Measurements from ENCODE around the gene RYR1.

RYR1 gene

DNA sequence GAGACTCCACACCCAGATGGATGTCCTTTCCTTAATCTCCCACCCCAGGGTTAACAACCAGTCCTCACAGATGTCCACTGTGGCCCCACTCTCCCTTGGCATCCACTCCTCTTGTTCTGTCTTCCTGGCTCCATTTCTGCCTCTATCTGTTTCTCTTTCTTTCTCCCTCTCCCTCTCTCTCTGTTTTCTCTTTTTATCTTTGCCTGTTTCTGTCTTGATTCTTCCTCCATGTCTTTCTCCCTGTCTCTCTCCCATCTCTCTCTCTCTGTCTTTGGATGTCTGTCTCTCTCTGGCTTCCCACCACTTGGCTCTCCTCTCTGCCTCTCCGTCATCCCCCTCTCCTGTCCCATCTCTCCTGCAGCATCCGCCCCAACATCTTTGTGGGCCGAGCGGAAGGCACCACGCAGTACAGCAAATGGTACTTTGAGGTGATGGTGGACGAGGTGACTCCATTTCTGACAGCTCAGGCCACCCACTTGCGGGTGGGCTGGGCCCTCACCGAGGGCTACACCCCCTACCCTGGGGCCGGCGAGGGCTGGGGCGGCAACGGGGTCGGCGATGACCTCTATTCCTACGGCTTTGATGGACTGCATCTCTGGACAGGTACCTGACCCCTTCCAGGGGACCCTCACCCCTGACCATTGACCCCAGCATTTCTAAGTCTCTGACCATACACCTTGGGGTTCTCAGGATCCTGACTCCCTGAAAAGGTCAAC lies 24.4 kb downstream of the RYR1 start:
- no peak for DNase-seq (ENCODE audit: low read depth)
- TF ChIP-seq CTCF (conservative IDR thresholded peaks at IDR 0.05; ENCODE audit: low read length), result no peak
- H3K4me3 ChIP-seq (ENCODE audit: low read length), result no peak overlapping the region

GRCh38 chr19:38458991-38459390 lies 25.5 kb downstream of the RYR1 start:
- TF ChIP-seq CTCF (conservative IDR thresholded peaks at IDR 0.05; ENCODE audit: low read length), result no peak
- DNase-seq (ENCODE audit: low read depth), result no peak
- no peak overlapping the region for H3K4me3 ChIP-seq (ENCODE audit: low read length)

- TF ChIP-seq CTCF (conservative IDR thresholded peaks at IDR 0.05; ENCODE audit: low read length), result no peak
- DNase-seq (ENCODE audit: low read depth), result no peak
- no peak overlapping the region for H3K4me3 ChIP-seq (ENCODE audit: low read length)
These were observed 29.9 kb downstream of the RYR1 start for GRCh38 chr19:38463365-38463764.

- no peak overlapping the region for H3K4me3 ChIP-seq (ENCODE audit: low read length)
- no peak for TF ChIP-seq CTCF (conservative IDR thresholded peaks at IDR 0.05; ENCODE audit: low read length)
- DNase-seq (ENCODE audit: low read depth), result no peak
These were observed 31.1 kb downstream of the RYR1 start for GRCh38 chr19:38464421-38465082.

GRCh38 chr19:38466050-38466449 lies 32.6 kb downstream of the RYR1 start:
- no peak for DNase-seq (ENCODE audit: low read depth)
- no peak overlapping the region for H3K4me3 ChIP-seq (ENCODE audit: low read length)
- TF ChIP-seq CTCF (conservative IDR thresholded peaks at IDR 0.05; ENCODE audit: low read length), result no peak

GRCh38 chr19:38467541-38468525 lies 34.3 kb downstream of the RYR1 start:
- no peak overlapping the region for H3K4me3 ChIP-seq (ENCODE audit: low read length)
- DNase-seq (ENCODE audit: low read depth), result no peak
- no peak for TF ChIP-seq CTCF (conservative IDR thresholded peaks at IDR 0.05; ENCODE audit: low read length)
